ENCODE results near the gene NOX5.

Gene NOX5

GRCh38 chr15:69027976-69028518 is 13.6 kb downstream of the NOX5 start:
- no peak overlapping the region for H3K9ac ChIP-seq
- no peaks in the 10 kb centered on the region for H3K9me3 ChIP-seq (replicated peaks in 1 of 11)
- no peak overlapping the region for H3K27ac ChIP-seq
- no peaks in the 10 kb centered on the region for H3K27me3 ChIP-seq
- H3K4me1 ChIP-seq: peaks cover 0 to 19% (median 15%) of the 10 kb centered on the region in 10 experiments; a peak in 17 of 20 replicates
- no peak overlapping the region for H3K4me3 ChIP-seq
- no peaks in the 10 kb centered on the region for H3K36me3 ChIP-seq
- H3K4me2 ChIP-seq: no peak overlapping the region
- no peaks in the 10 kb centered on the region for H4K20me1 ChIP-seq
- no peak for TF ChIP-seq Cebpa-rat (IDR thresholded peaks at IDR 0.05)

GRCh38 chr15:69031013-69032001 is 16.8 kb downstream of the NOX5 start:
- no peak overlapping the region for H3K4me3 ChIP-seq
- H3K27ac ChIP-seq: no peak overlapping the region

GRCh38 chr15:69032031-69032430 is 17.5 kb downstream of the NOX5 start:
- Histone ChIP-seq H3K27ac (no peak overlapping the region), H4K20me1 (no peaks in the 10 kb centered on the region), H3K4me2 (no peak overlapping the region), H3K9ac (no peak overlapping the region), H3K27me3 (no peaks in the 10 kb centered on the region), H3K9me3 (replicated peaks in 1 of 11) (no peaks in the 10 kb centered on the region), H3K4me1 (peaks cover 0 to 15% (median 0%) of the 10 kb centered on the region in 10 experiments; a peak in 8 of 20 replicates), H3K4me3 (no peak overlapping the region), H3K36me3 (no peaks in the 10 kb centered on the region)
- TF ChIP-seq Cebpa-rat (IDR thresholded peaks at IDR 0.05): no peak

More at GRCh38 chr15:69031013-69032001, 16.8 kb downstream of the NOX5 start:
- H3K36me3 ChIP-seq: no peaks in the 10 kb centered on the region
- TF ChIP-seq Cebpa-rat (IDR thresholded peaks at IDR 0.05): no peak
- H3K4me1 ChIP-seq: peaks cover 0 to 15% (median 0%) of the 10 kb centered on the region in 10 experiments; a peak in 8 of 20 replicates
- no peaks in the 10 kb centered on the region for H4K20me1 ChIP-seq
- H3K4me2 ChIP-seq: no peak overlapping the region
- no peak overlapping the region for H3K9ac ChIP-seq
- no peaks in the 10 kb centered on the region for H3K27me3 ChIP-seq
- H3K9me3 ChIP-seq (replicated peaks in 1 of 11): no peaks in the 10 kb centered on the region

GRCh38 chr15:69032703-69033373 is 18.3 kb downstream of the NOX5 start:
- Histone ChIP-seq H3K9ac (no peak overlapping the region), H3K27me3 (no peaks in the 10 kb centered on the region), H3K9me3 (replicated peaks in 1 of 11) (no peaks in the 10 kb centered on the region), H3K4me2 (no peak overlapping the region), H3K27ac (no peak overlapping the region), H3K36me3 (no peaks in the 10 kb centered on the region), H3K4me1 (peaks cover 0 to 15% (median 0%) of the 10 kb centered on the region in 10 experiments; a peak in 8 of 20 replicates), H4K20me1 (no peaks in the 10 kb centered on the region), H3K4me3 (no peak overlapping the region)
- TF ChIP-seq Cebpa-rat (IDR thresholded peaks at IDR 0.05): no peak

- Histone ChIP-seq H3K27ac (no peak overlapping the region), H3K9ac (no peak overlapping the region), H3K36me3 (no peaks in the 10 kb centered on the region), H3K4me3 (no peak overlapping the region), H4K20me1 (no peaks in the 10 kb centered on the region), H3K4me1 (peaks cover 0 to 10% (median 0%) of the 10 kb centered on the region in 10 experiments; a peak in 8 of 20 replicates), H3K27me3 (no peaks in the 10 kb centered on the region), H3K9me3 (replicated peaks in 1 of 11) (no peaks in the 10 kb centered on the region), H3K4me2 (peak overlapping the region in 4 of 11 experiments; percentile 6 to 17 (median 11); a peak in 5 of 22 replicates)
- no peak for TF ChIP-seq Cebpa-rat (IDR thresholded peaks at IDR 0.05)
Measured at GRCh38 chr15:69034352-69034751, 19.9 kb downstream of the NOX5 start.

- Histone ChIP-seq H3K4me3 (no peak overlapping the region), H3K9ac (no peak overlapping the region), H3K36me3 (no peaks in the 10 kb centered on the region), H3K27ac (no peak overlapping the region), H3K4me2 (no peak overlapping the region), H3K4me1 (peaks cover 0 to 6% (median 0%) of the 10 kb centered on the region in 10 experiments; a peak in 7 of 20 replicates), H3K27me3 (no peaks in the 10 kb centered on the region), H3K9me3 (replicated peaks in 1 of 11) (no peaks in the 10 kb centered on the region), H4K20me1 (no peaks in the 10 kb centered on the region)
- no peak for TF ChIP-seq Cebpa-rat (IDR thresholded peaks at IDR 0.05)
Measured at GRCh38 chr15:69035205-69035917, 20.9 kb downstream of the NOX5 start.

GRCh38 chr15:69035918-69036258 is 21.4 kb downstream of the NOX5 start:
- H3K4me2 ChIP-seq: no peak overlapping the region
- H3K36me3 ChIP-seq: no peaks in the 10 kb centered on the region
- TF ChIP-seq Cebpa-rat (IDR thresholded peaks at IDR 0.05): no peak
- H3K27me3 ChIP-seq: no peaks in the 10 kb centered on the region
- no peaks in the 10 kb centered on the region for H3K9me3 ChIP-seq (replicated peaks in 1 of 11)
- no peak overlapping the region for H3K9ac ChIP-seq
- peaks cover 0 to 6% (median 0%) of the 10 kb centered on the region in 10 experiments; a peak in 7 of 20 replicates for H3K4me1 ChIP-seq
- H3K4me3 ChIP-seq: no peak overlapping the region
- no peaks in the 10 kb centered on the region for H4K20me1 ChIP-seq
- no peak overlapping the region for H3K27ac ChIP-seq

GRCh38 chr15:69036826-69037225 is 22.3 kb downstream of the NOX5 start:
- H3K9me3 ChIP-seq (replicated peaks in 1 of 11): no peaks in the 10 kb centered on the region

More at GRCh38 chr15:69036826-69037225, 22.3 kb downstream of the NOX5 start:
- Histone ChIP-seq H3K4me2 (no peak overlapping the region), H4K20me1 (no peaks in the 10 kb centered on the region), H3K9ac (no peak overlapping the region), H3K4me3 (no peak overlapping the region), H3K27me3 (no peaks in the 10 kb centered on the region), H3K4me1 (peaks cover 0 to 6% (median 0%) of the 10 kb centered on the region in 10 experiments; a peak in 7 of 20 replicates), H3K27ac (no peak overlapping the region), H3K36me3 (no peaks in the 10 kb centered on the region)
- no peak for TF ChIP-seq Cebpa-rat (IDR thresholded peaks at IDR 0.05)
